ENCODE results near the gene CNTN6. TPM values are rescaled to one million over a fixed set of nuclear protein-coding genes. Genes with fewer than 3 reads are reported as not detected.

CNTN6 gene
- total RNA-seq, 1 donor from 2014 or later, result not detected

GRCh38 chr3:1406250-1406649, 313.4 kb downstream of the CNTN6 start:
- Histone ChIP-seq H3K27ac (no peak overlapping the region), H3K4me1 (no peaks in the 10 kb centered on the region), H3K36me3 (no peaks in the 10 kb centered on the region), H3K4me3 (no peak overlapping the region), H3K9me3 (no peaks in the 10 kb centered on the region), H3K27me3 (no peaks in the 10 kb centered on the region)
- intact Hi-C loops (cut with DNase I), result no loop called here
- no peak for TF ChIP-seq CTCF (IDR thresholded peaks at IDR 0.05)
- no peak for DNase-seq (ENCODE audit: low spot score in 2 of 2)

- intact Hi-C loops (cut with DNase I), result no loop called here
- no peak overlapping the region for H3K4me3 ChIP-seq
- H3K36me3 ChIP-seq, result no peaks in the 10 kb centered on the region
- H3K27me3 ChIP-seq, result no peaks in the 10 kb centered on the region
- no peak overlapping the region for H3K27ac ChIP-seq
- DNase-seq (ENCODE audit: low spot score in 2 of 2), result no peak
- H3K9me3 ChIP-seq, result no peaks in the 10 kb centered on the region
- TF ChIP-seq CTCF (IDR thresholded peaks at IDR 0.05), result no peak
- H3K4me1 ChIP-seq, result no peaks in the 10 kb centered on the region
Observed at GRCh38 chr3:1421577-1421976, 328.8 kb downstream of the CNTN6 start.

GRCh38 chr3:1423566-1424089, 330.8 kb downstream of the CNTN6 start:
- Histone ChIP-seq H3K9me3 (no peaks in the 10 kb centered on the region), H3K27ac (no peak overlapping the region), H3K4me3 (no peak overlapping the region), H3K36me3 (no peaks in the 10 kb centered on the region), H3K27me3 (no peaks in the 10 kb centered on the region), H3K4me1 (no peaks in the 10 kb centered on the region)
- TF ChIP-seq CTCF (IDR thresholded peaks at IDR 0.05), result no peak
- intact Hi-C loops (cut with DNase I), result no loop called here
- DNase-seq (ENCODE audit: low spot score in 2 of 2), result no peak

- no peak for DNase-seq (ENCODE audit: low spot score in 2 of 2)
- intact Hi-C loops (cut with DNase I), result no loop called here
- Histone ChIP-seq H3K4me3 (no peak overlapping the region), H3K36me3 (no peaks in the 10 kb centered on the region), H3K27ac (no peak overlapping the region), H3K9me3 (no peaks in the 10 kb centered on the region), H3K27me3 (no peaks in the 10 kb centered on the region), H3K4me1 (no peaks in the 10 kb centered on the region)
- TF ChIP-seq CTCF (IDR thresholded peaks at IDR 0.05), result no peak
Observed at GRCh38 chr3:1439395-1439794, 346.6 kb downstream of the CNTN6 start.

GRCh38 chr3:1442271-1442670, 349.4 kb downstream of the CNTN6 start:
- intact Hi-C loops (cut with DNase I), result no loop called here
- Histone ChIP-seq H3K36me3 (no peaks in the 10 kb centered on the region), H3K27me3 (no peaks in the 10 kb centered on the region), H3K4me1 (no peaks in the 10 kb centered on the region), H3K4me3 (no peak overlapping the region), H3K9me3 (no peaks in the 10 kb centered on the region), H3K27ac (no peak overlapping the region)
- DNase-seq (ENCODE audit: low spot score in 2 of 2), result no peak
- no peak for TF ChIP-seq CTCF (IDR thresholded peaks at IDR 0.05)

GRCh38 chr3:1444195-1444594, 351.4 kb downstream of the CNTN6 start:
- Histone ChIP-seq H3K9me3 (no peaks in the 10 kb centered on the region), H3K27me3 (no peaks in the 10 kb centered on the region), H3K4me3 (no peak overlapping the region), H3K27ac (no peak overlapping the region), H3K36me3 (no peaks in the 10 kb centered on the region), H3K4me1 (no peaks in the 10 kb centered on the region)
- no peak for DNase-seq (ENCODE audit: low spot score in 2 of 2)
- no peak for TF ChIP-seq CTCF (IDR thresholded peaks at IDR 0.05)
- intact Hi-C loops (cut with DNase I), result no loop called here
